H1 (cell line): ENCODE results near the gene DOK7. TPM values are rescaled to one million over a fixed set of nuclear protein-coding genes. Genes with fewer than 3 reads are reported as not detected.

ENCODE experiments used
- CTCF ChIA-PET: fragments of 300-600 bp; sonication (Branson Sonifier 250); formaldehyde crosslinking; loops from one replicate; lab custom pipeline; 2021; ENCODE audit not compliant: partially characterized antibody; lab: Charles Lee
- POLR2A ChIA-PET: fragments of 300-600 bp; sonication (Branson Sonifier 250); formaldehyde crosslinking; loops from one replicate; lab custom pipeline; 2021; ENCODE audit warnings: inconsistent platforms; ENCODE audit not compliant: partially characterized antibody; lab: Charles Lee
- DNase-seq, 2 experiments: peaks; one replicate each; pipeline versions ENCODE4 v3.0.0 to v3.0.0-alpha.2; 2010 to 2022; ENCODE audit warnings: low spot score in 2 of 2, low read depth in 1 of 2, mixed read lengths in 1 of 2
- FAIRE-seq: peaks from 2 replicates; lab custom pipeline; 2011; peaks lifted over from hg19 to GRCh38; lab: Jason Lieb, UNC
- H2AFZ ChIP-seq: 2 replicates; pipeline ENCODE4 v1.8.1; 2012; ENCODE audit warnings: low read length, inconsistent platforms
- H2AK5ac ChIP-seq: 2 replicates; pipeline ENCODE4 v1.6.1; 2013; ENCODE audit warnings: low read depth, low read length
- H2BK120ac ChIP-seq: replicated peaks from 2 replicates; pipeline ENCODE3; 2013; ENCODE audit warnings: low read depth, low read length, inconsistent platforms
- H2BK12ac ChIP-seq: 2 replicates; pipeline ENCODE4 v1.6.1; 2013; ENCODE audit warnings: low read depth, low read length
- H2BK15ac ChIP-seq: 2 replicates; pipeline ENCODE4 v1.6.1; 2013; ENCODE audit warnings: low read length
- H2BK20ac ChIP-seq: 2 replicates; pipeline ENCODE4 v1.6.1; 2013; ENCODE audit warnings: low read length
- H2BK5ac ChIP-seq: 2 replicates; pipeline ENCODE4 v1.6.1; 2013; ENCODE audit warnings: low read depth, low read length
- H3K14ac ChIP-seq: 2 replicates; pipeline ENCODE4 v1.6.1; 2013; ENCODE audit warnings: inconsistent platforms; ENCODE audit not compliant: insufficient read length
- H3K18ac ChIP-seq: 2 replicates; pipeline ENCODE4 v1.6.1; 2013; ENCODE audit warnings: low read length; ENCODE audit errors: extremely low read depth
- H3K23ac ChIP-seq: 2 replicates; pipeline ENCODE4 v1.6.1; 2013; ENCODE audit warnings: inconsistent platforms; ENCODE audit not compliant: insufficient read length
- H3K23me2 ChIP-seq: 2 replicates; pipeline ENCODE4 v1.6.1; 2013; ENCODE audit warnings: low read depth, low read length
- H3K27ac ChIP-seq: 2 replicates; pipeline ENCODE4 v1.6.1; 2011; ENCODE audit warnings: low read depth, low read length, inconsistent platforms
- H3K27me3 ChIP-seq, 4 experiments: replicated peaks in 1 of 4; 1 replicate in 1 of 4; 2 replicates in 3 of 4; pipeline versions ENCODE4 v1.6.1 to v1.8.1; 2011 to 2013; ENCODE audit warnings: low read length in 3 of 4, mild to moderate bottlenecking in 3 of 4, inconsistent platforms in 2 of 4, mixed read lengths in 2 of 4, moderate library complexity in 1 of 4; ENCODE audit not compliant: control insufficient read depth in 3 of 4, insufficient read depth in 3 of 4; ENCODE audit errors: extremely low read depth in 1 of 4
- H3K36me3 ChIP-seq, 4 experiments: 2 replicates each; pipeline versions ENCODE4 v1.6.1 to v1.8.1; 2011 to 2013; ENCODE audit warnings: mild to moderate bottlenecking in 4 of 4, low read length in 3 of 4, moderate library complexity in 2 of 4, control low read depth in 1 of 4, inconsistent platforms in 1 of 4; ENCODE audit not compliant: insufficient read depth in 4 of 4, control insufficient read depth in 2 of 4
- H3K4ac ChIP-seq: replicated peaks from 2 replicates; pipeline ENCODE3; 2013; ENCODE audit warnings: low read length, low read depth, mixed read lengths, inconsistent platforms; ENCODE audit not compliant: insufficient read length
- H3K4me1 ChIP-seq, 4 experiments: replicated peaks in 1 of 4; 1 replicate in 1 of 4; 2 replicates in 3 of 4; pipeline versions ENCODE4 v1.6.1 to v1.8.1; 2011 to 2013; ENCODE audit warnings: low read length in 3 of 4, inconsistent platforms in 2 of 4, mixed read lengths in 1 of 4; ENCODE audit not compliant: insufficient read depth in 4 of 4, control insufficient read depth in 3 of 4
- H3K4me2 ChIP-seq, 2 experiments: 2 replicates each; pipeline versions ENCODE4 v1.6.1 to v1.8.1; 2011 to 2013; ENCODE audit warnings: low read depth in 2 of 2, low read length in 2 of 2, control low read depth in 1 of 2, inconsistent platforms in 1 of 2, mild to moderate bottlenecking in 1 of 2; ENCODE audit not compliant: insufficient read depth in 1 of 2
- H3K4me3 ChIP-seq, 4 experiments: fragments of 200-600, 300-600 bp in 1 of 4; sonication (generic), shearing (Covaris generic), sonication (Bioruptor Twin) in 1 of 4; 2 replicates each; pipeline versions ENCODE4 v1.5.1 to v1.8.1; 2011 to 2016; ENCODE audit warnings: low read length in 4 of 4, low read depth in 3 of 4, control low read depth in 2 of 4, inconsistent platforms in 2 of 4, mild to moderate bottlenecking in 2 of 4, mixed read lengths in 1 of 4, moderate library complexity in 1 of 4; ENCODE audit not compliant: insufficient read depth in 2 of 4; ENCODE audit errors: extremely low read depth in 1 of 4
- H3K56ac ChIP-seq: replicated peaks from 2 replicates; pipeline ENCODE3; 2013; ENCODE audit warnings: low read depth, mild to moderate bottlenecking, mixed read lengths, low read length, inconsistent platforms; ENCODE audit not compliant: insufficient read length
- H3K79me1 ChIP-seq: 2 replicates; pipeline ENCODE4 v1.6.1; 2013; ENCODE audit warnings: low read depth, low read length, control low read depth
- H3K79me2 ChIP-seq, 2 experiments: 2 replicates each; pipeline versions ENCODE4 v1.6.1 to v1.8.1; 2012 to 2013; ENCODE audit warnings: low read length in 2 of 2, mild to moderate bottlenecking in 2 of 2, inconsistent platforms in 1 of 2; ENCODE audit not compliant: insufficient read depth in 2 of 2, control insufficient read depth in 1 of 2
- H3K9ac ChIP-seq, 4 experiments: replicated peaks in 1 of 4; 1 replicate in 1 of 4; 2 replicates in 3 of 4; pipeline versions ENCODE4 v1.6.1 to v1.8.1; 2011 to 2013; ENCODE audit warnings: low read depth in 3 of 4, low read length in 3 of 4, control low read depth in 2 of 4, mild to moderate bottlenecking in 2 of 4, moderate library complexity in 2 of 4, inconsistent platforms in 1 of 4; ENCODE audit errors: extremely low read depth in 1 of 4
- H3K9me3 ChIP-seq, 2 experiments: 2 replicates each; pipeline versions ENCODE4 v1.6.1 to v1.8.1; 2012 to 2013; ENCODE audit warnings: mild to moderate bottlenecking in 2 of 2, moderate library complexity in 2 of 2, control low read depth in 1 of 2, inconsistent platforms in 1 of 2, low read depth in 1 of 2, low read length in 1 of 2, mixed read lengths in 1 of 2; ENCODE audit not compliant: insufficient read depth in 2 of 2
- H4K20me1 ChIP-seq, 2 experiments: replicated peaks in 1 of 2; 2 replicates each; pipeline versions ENCODE3 to v1.8.1; 2011 to 2013; ENCODE audit warnings: inconsistent platforms in 2 of 2, low read length in 2 of 2, mild to moderate bottlenecking in 1 of 2; ENCODE audit not compliant: insufficient read depth in 2 of 2, control insufficient read depth in 1 of 2
- H4K5ac ChIP-seq: 2 replicates; pipeline ENCODE4 v1.6.1; 2013; ENCODE audit warnings: low read length, low read depth, mixed read lengths, inconsistent platforms; ENCODE audit not compliant: insufficient read length
- H4K8ac ChIP-seq: 2 replicates; pipeline ENCODE4 v1.8.0; 2013; ENCODE audit warnings: mild to moderate bottlenecking, moderate library complexity, low read length, inconsistent platforms; ENCODE audit not compliant: insufficient read depth; ENCODE audit errors: extremely low read depth
- H4K91ac ChIP-seq: replicated peaks from 2 replicates; pipeline ENCODE3; 2013; ENCODE audit warnings: low read length, mixed read lengths, inconsistent platforms; ENCODE audit not compliant: insufficient read length
- BRCA1 ChIP-seq: IDR thresholded peaks from 2 replicates; pipeline ENCODE4 v1.6.1; 2012; ENCODE audit warnings: low read depth, low read length, improper control_type of control experiment
- EP300 ChIP-seq, 2 experiments: IDR thresholded peaks; 1 replicate in 1 of 2; 2 replicates in 1 of 2; pipeline ENCODE4 v1.6.1; 2011 to 2012; ENCODE audit warnings: low read depth in 2 of 2, low read length in 2 of 2, mild to moderate bottlenecking in 2 of 2, borderline replicate concordance in 1 of 2, inconsistent platforms in 1 of 2, moderate library complexity in 1 of 2
- GTF2F1 ChIP-seq: IDR thresholded peaks from 2 replicates; pipeline ENCODE4 v1.6.1; 2012; ENCODE audit warnings: low read depth, low read length, improper control_type of control experiment, borderline replicate concordance
- POU5F1 ChIP-seq: IDR thresholded peaks from 2 replicates; pipeline ENCODE4 v1.6.1; 2011; ENCODE audit warnings: low read depth, mild to moderate bottlenecking, low read length, moderate library complexity
- RBBP5 ChIP-seq: IDR thresholded peaks from 2 replicates; pipeline ENCODE4 v1.7.1; 2012; ENCODE audit warnings: low read depth, mild to moderate bottlenecking, inconsistent platforms, low read length, moderate library complexity, borderline replicate concordance
- TAF7 ChIP-seq: optimal IDR thresholded peaks from 2 replicates; pipeline ENCODE3; 2011; ENCODE audit warnings: low read depth, mild to moderate bottlenecking, inconsistent platforms, low read length, moderate library complexity, borderline replicate concordance
- TEAD4 ChIP-seq: IDR thresholded peaks from 2 replicates; pipeline ENCODE4 v1.6.1; 2012; ENCODE audit warnings: low read depth, low read length, inconsistent platforms, mixed read lengths
- USF2 ChIP-seq: IDR thresholded peaks from 2 replicates; pipeline ENCODE4 v1.6.1; 2011; ENCODE audit warnings: low read length, improper control_type of control experiment
- YY1 ChIP-seq: IDR thresholded peaks from 2 replicates; pipeline ENCODE4 v1.6.1; 2011; ENCODE audit warnings: low read depth, mild to moderate bottlenecking, low read length
- WGBS, 2 experiments: shearing (Covaris generic) in 1 of 2; methylation state at CpG; one replicate each; pipeline versions ENCODE4 v1.1.6 to v1.1.7; 2013 to 2015; ENCODE audit warnings: low lambda C conversion rate in 2 of 2, mixed read lengths in 2 of 2, inconsistent platforms in 1 of 2, low coverage in 1 of 2, missing lambda C conversion rate in 1 of 2; ENCODE audit not compliant: insufficient replicate concordance in 2 of 2, insufficient coverage in 1 of 2, insufficient read length in 1 of 2; ENCODE audit errors: extremely low coverage in 1 of 2, missing lambda C conversion rate in 1 of 2; 5-methylcytosine and 5-hydroxymethylcytosine counted together
- polyA plus RNA-seq, 7 experiments: library from polyadenylated mRNA; depleted of rRNA in 3 of 7; stranded (reverse) in 5 of 7; unstranded in 2 of 7; fragments of >200 nt in 5 of 7; fragments of 200-250 nt in 2 of 7; gene quantifications; 1 replicate in 5 of 7; 2 replicates in 1 of 7; 4 replicates in 1 of 7; pipeline versions ENCODE4 v1.2.1 to v1.2.3, GENCODE V29; 2011 to 2013; ENCODE audit warnings: missing spikeins in 2 of 7, mixed read lengths in 2 of 7
- total RNA-seq: library from RNA; stranded (reverse); fragmentation: NEBNext Ultra II Directional; extraction: Animal tissue kit (Norgen Biotek cat#: 25700); gene quantifications from 2 replicates; pipeline ENCODE4 v1.2.1, GENCODE V29; 2021

Gene DOK7
- total and polyA plus RNA-seq, 2 of the 8 experiments (the other 6 are each of a cell fraction or from before 2014, with no cell fraction given), result 0.32 TPM; not detected in 1

- TF ChIP-seq USF2 (no peak), POU5F1 (no peak), GTF2F1 (no peak), TAF7 (no peak), YY1 (no peak), BRCA1 (no peak), TEAD4 (no peak), RBBP5 (no peak), EP300 (IDR thresholded peaks at IDR 0.05; ENCODE audit: borderline replicate concordance in 1 of 2, low read depth in 2 of 2, low read length in 2 of 2) (no peak)
- H4K5ac ChIP-seq, result no peak overlapping the region
- ChIA-PET POLR2A (interaction anchor here (0.6 to 1.7 kb wide), 2 partner anchors 14 to 469 kb away, joined by 3 to 5 read pairs; no protein-coding TSS in a partner anchor), CTCF (interaction anchor here (1.0 to 6.6 kb wide), 6 partner anchors 11 to 125 kb away, joined by 3 to 32 read pairs (median 4); no protein-coding TSS in a partner anchor)
- H3K4me3 ChIP-seq, result no peak overlapping the region
- WGBS, 2 experiments, result 97% methylated on average over 10 of the region's 10 CpGs; no CpG with 5 or more reads in 1 of the 2 experiments
- no peak overlapping the region for H4K8ac ChIP-seq
- no peak overlapping the region for H3K18ac ChIP-seq
- H3K9ac ChIP-seq, result no peak overlapping the region
- FAIRE-seq (no peak), DNase-seq (no peak)
- no peak overlapping the region for H2BK5ac ChIP-seq
- no peaks in the 10 kb centered on the region; a peak in 1 of 7 replicates for H3K27me3 ChIP-seq
- H3K79me2 ChIP-seq, result no peaks in the 10 kb centered on the region
- peaks cover 2 to 4% of the 10 kb centered on the region in 2 experiments for H4K20me1 ChIP-seq
- no peak overlapping the region for H2BK15ac ChIP-seq
- H3K79me1 ChIP-seq, result no peaks in the 10 kb centered on the region
- H4K91ac ChIP-seq, result no peak overlapping the region
- no peaks in the 10 kb centered on the region; a peak in 2 of 7 replicates for H3K4me1 ChIP-seq
- no peak overlapping the region for H3K27ac ChIP-seq
- no peaks in the 10 kb centered on the region for H3K23me2 ChIP-seq
- H3K4ac ChIP-seq, result no peak overlapping the region
- H2BK20ac ChIP-seq, result no peak overlapping the region
- no peak overlapping the region for H2BK120ac ChIP-seq
- H3K9me3 ChIP-seq, result no peaks in the 10 kb centered on the region
- H3K4me2 ChIP-seq, result no peak overlapping the region
- H2AK5ac ChIP-seq, result no peak overlapping the region
- H2AFZ ChIP-seq, result no peak overlapping the region
- no peak overlapping the region for H3K14ac ChIP-seq
- H3K56ac ChIP-seq, result no peak overlapping the region
- H2BK12ac ChIP-seq, result no peak overlapping the region
- no peak overlapping the region for H3K23ac ChIP-seq
- H3K36me3 ChIP-seq, result peaks cover 0 to 4% (median 0%) of the 10 kb centered on the region in 4 experiments; a peak in 2 of 8 replicates
Measured at GRCh38 chr4:3420956-3421355, 42.1 kb upstream of the DOK7 start.
